ENCODE measurements around the gene CFAP99. TPM values are rescaled to one million over a fixed set of nuclear protein-coding genes. Genes with fewer than 3 reads are reported as not detected.
A peak's percentile ranks its signal among the peaks of the same experiment; 100 is the strongest.
"Not testable (repeated sequence)": the region's sequence is repeated elsewhere in the genome, so short reads cannot be mapped to it uniquely, and the experiment has no call there.

The CFAP99 gene
- total and polyA plus RNA-seq, 4 donors = 0.20 to 6.4 (median 5.9) TPM

GRCh38 chr4:2465032-2465431 is 46.3 kb downstream of the CFAP99 start:
- Histone ChIP-seq H3K27me3 (ENCODE audit: control insufficient read depth, insufficient read depth, low read length) (no peaks in the 10 kb centered on the region), H3K9me3 (ENCODE audit: control insufficient read depth, insufficient read depth, low read length) (no peaks in the 10 kb centered on the region), H3K4me1 (ENCODE audit: control insufficient read depth, insufficient read depth, low read length) (peaks cover 34% of the 10 kb centered on the region), H3K27ac (ENCODE audit: low read depth, low read length) (no peak overlapping the region), H3K4me3 (ENCODE audit: low read depth, low read length) (no peak overlapping the region), H3K36me3 (ENCODE audit: control insufficient read depth, insufficient read depth, low read length) (peaks cover 12% of the 10 kb centered on the region)
- 85% methylated on average over 3 of the region's 6 CpGs for WGBS (ENCODE audit: insufficient coverage)
- no peak for DNase-seq (ENCODE audit: low read depth in 4 of 6, low spot score in 6 of 6)

- H3K27me3 ChIP-seq (ENCODE audit: control insufficient read depth, insufficient read depth, low read length); DNase-seq (ENCODE audit: low read depth in 4 of 6, low spot score in 6 of 6); H3K4me3 ChIP-seq (ENCODE audit: low read depth, low read length); H3K9me3 ChIP-seq (ENCODE audit: control insufficient read depth, insufficient read depth, low read length); H3K27ac ChIP-seq (ENCODE audit: low read depth, low read length): not testable (repeated sequence)
- Histone ChIP-seq H3K36me3 (ENCODE audit: control insufficient read depth, insufficient read depth, low read length) (peaks cover 12% of the 10 kb centered on the region), H3K4me1 (ENCODE audit: control insufficient read depth, insufficient read depth, low read length) (peaks cover 36% of the 10 kb centered on the region)
These were observed 46.8 kb downstream of the CFAP99 start for GRCh38 chr4:2465544-2465943.

- peak; percentile 80 to 99 (median 92) for DNase-seq (ENCODE audit: low read depth in 4 of 6, low spot score in 6 of 6)
- under 1% methylated on average over 74 of the region's 74 CpGs for WGBS (ENCODE audit: insufficient coverage)
- Histone ChIP-seq H3K36me3 (ENCODE audit: control insufficient read depth, insufficient read depth, low read length) (peaks cover 20% of the 10 kb centered on the region), H3K4me1 (ENCODE audit: control insufficient read depth, insufficient read depth, low read length) (peaks cover 19% of the 10 kb centered on the region), H3K27ac (ENCODE audit: low read depth, low read length) (peak within 1 kb of the TSS; percentile 85), H3K9me3 (ENCODE audit: control insufficient read depth, insufficient read depth, low read length) (peaks cover 2% of the 10 kb centered on the region), H3K4me3 (ENCODE audit: low read depth, low read length) (peak within 1 kb of the TSS; percentile 87), H3K27me3 (ENCODE audit: control insufficient read depth, insufficient read depth, low read length) (no peaks in the 10 kb centered on the region)
These were observed 49.9 kb downstream of the CFAP99 start, which contains the start of gene RNF4 for GRCh38 chr4:2468456-2469191. Gene RNF4 (plus strand): TSS chr4:2469106. CDS start chr4:2490494, 21,388 bp downstream.

- Histone ChIP-seq H3K9me3 (ENCODE audit: control insufficient read depth, insufficient read depth, low read length) (peaks cover 2% of the 10 kb centered on the region), H3K36me3 (ENCODE audit: control insufficient read depth, insufficient read depth, low read length) (peaks cover 24% of the 10 kb centered on the region), H3K27ac (ENCODE audit: low read depth, low read length) (peak overlapping the region; percentile 85), H3K27me3 (ENCODE audit: control insufficient read depth, insufficient read depth, low read length) (no peaks in the 10 kb centered on the region), H3K4me1 (ENCODE audit: control insufficient read depth, insufficient read depth, low read length) (peaks cover 19% of the 10 kb centered on the region), H3K4me3 (ENCODE audit: low read depth, low read length) (peak overlapping the region; percentile 87)
- under 1% methylated on average over 78 of the region's 78 CpGs for WGBS (ENCODE audit: insufficient coverage)
- peak in 2 of 6 donors; percentile 9 to 32 for DNase-seq (ENCODE audit: low read depth in 4 of 6, low spot score in 6 of 6)
These were observed 50.6 kb downstream of the CFAP99 start for GRCh38 chr4:2469192-2469984.

- Histone ChIP-seq H3K4me3 (ENCODE audit: low read depth, low read length) (no peak overlapping the region), H3K4me1 (ENCODE audit: control insufficient read depth, insufficient read depth, low read length) (peaks cover 19% of the 10 kb centered on the region), H3K27ac (ENCODE audit: low read depth, low read length) (no peak overlapping the region), H3K36me3 (ENCODE audit: control insufficient read depth, insufficient read depth, low read length) (peaks cover 21% of the 10 kb centered on the region), H3K27me3 (ENCODE audit: control insufficient read depth, insufficient read depth, low read length) (no peaks in the 10 kb centered on the region), H3K9me3 (ENCODE audit: control insufficient read depth, insufficient read depth, low read length) (peaks cover 2% of the 10 kb centered on the region)
- no peak for DNase-seq (ENCODE audit: low read depth in 4 of 6, low spot score in 6 of 6)
- 100% methylated on average over 2 of the region's 7 CpGs for WGBS (ENCODE audit: insufficient coverage)
These were observed 52.0 kb downstream of the CFAP99 start for GRCh38 chr4:2470791-2471190.

- WGBS (ENCODE audit: insufficient coverage) = no CpG with 5 or more reads among the region's 4 CpGs
- H3K27ac ChIP-seq (ENCODE audit: low read depth, low read length) = no peak overlapping the region
- peaks cover 18% of the 10 kb centered on the region for H3K4me1 ChIP-seq (ENCODE audit: control insufficient read depth, insufficient read depth, low read length)
These were observed 53.4 kb downstream of the CFAP99 start for GRCh38 chr4:2472187-2472586.

GRCh38 chr4:2478229-2478628 is 59.5 kb downstream of the CFAP99 start:
- WGBS (ENCODE audit: insufficient coverage) = 39% methylated on average over 3 of the region's 3 CpGs
- Histone ChIP-seq H3K9me3 (ENCODE audit: control insufficient read depth, insufficient read depth, low read length) (no peaks in the 10 kb centered on the region), H3K27me3 (ENCODE audit: control insufficient read depth, insufficient read depth, low read length) (no peaks in the 10 kb centered on the region), H3K27ac (ENCODE audit: low read depth, low read length) (no peak overlapping the region), H3K4me1 (ENCODE audit: control insufficient read depth, insufficient read depth, low read length) (peaks cover 12% of the 10 kb centered on the region), H3K36me3 (ENCODE audit: control insufficient read depth, insufficient read depth, low read length) (peaks cover 11% of the 10 kb centered on the region), H3K4me3 (ENCODE audit: low read depth, low read length) (no peak overlapping the region)
- DNase-seq (ENCODE audit: low read depth in 4 of 6, low spot score in 6 of 6) = no peak

More at GRCh38 chr4:2472187-2472586, 53.4 kb downstream of the CFAP99 start:
- Histone ChIP-seq H3K4me3 (ENCODE audit: low read depth, low read length) (no peak overlapping the region), H3K36me3 (ENCODE audit: control insufficient read depth, insufficient read depth, low read length) (peaks cover 21% of the 10 kb centered on the region), H3K27me3 (ENCODE audit: control insufficient read depth, insufficient read depth, low read length) (no peaks in the 10 kb centered on the region), H3K9me3 (ENCODE audit: control insufficient read depth, insufficient read depth, low read length) (peaks cover 2% of the 10 kb centered on the region)
- DNase-seq (ENCODE audit: low read depth in 4 of 6, low spot score in 6 of 6) = no peak

GRCh38 chr4:2480649-2481048 is 61.9 kb downstream of the CFAP99 start:
- H3K9me3 ChIP-seq (ENCODE audit: control insufficient read depth, insufficient read depth, low read length) = no peaks in the 10 kb centered on the region
- H3K27ac ChIP-seq (ENCODE audit: low read depth, low read length) = no peak overlapping the region
- no peaks in the 10 kb centered on the region for H3K36me3 ChIP-seq (ENCODE audit: control insufficient read depth, insufficient read depth, low read length)
- no peaks in the 10 kb centered on the region for H3K27me3 ChIP-seq (ENCODE audit: control insufficient read depth, insufficient read depth, low read length)
- no peak overlapping the region for H3K4me3 ChIP-seq (ENCODE audit: low read depth, low read length)
- peaks cover 19% of the 10 kb centered on the region for H3K4me1 ChIP-seq (ENCODE audit: control insufficient read depth, insufficient read depth, low read length)
- 94% methylated on average over 4 of the region's 5 CpGs for WGBS (ENCODE audit: insufficient coverage)
- DNase-seq (ENCODE audit: low read depth in 4 of 6, low spot score in 6 of 6) = no peak

- Histone ChIP-seq H3K27me3 (ENCODE audit: control insufficient read depth, insufficient read depth, low read length) (no peaks in the 10 kb centered on the region), H3K4me1 (ENCODE audit: control insufficient read depth, insufficient read depth, low read length) (peaks cover 19% of the 10 kb centered on the region), H3K27ac (ENCODE audit: low read depth, low read length) (peak overlapping the region; percentile 17), H3K36me3 (ENCODE audit: control insufficient read depth, insufficient read depth, low read length) (no peaks in the 10 kb centered on the region), H3K4me3 (ENCODE audit: low read depth, low read length) (no peak overlapping the region), H3K9me3 (ENCODE audit: control insufficient read depth, insufficient read depth, low read length) (no peaks in the 10 kb centered on the region)
- no CpG with 5 or more reads among the region's 4 CpGs for WGBS (ENCODE audit: insufficient coverage)
- DNase-seq (ENCODE audit: low read depth in 4 of 6, low spot score in 6 of 6) = no peak
These were observed 63.4 kb downstream of the CFAP99 start for GRCh38 chr4:2482192-2482591.

Data from spinal cord (tissue), 10 donors.